GM18873 (cell line): ENCODE results near the gene KRT31.
"Not testable (repeated sequence)": the region's sequence is repeated elsewhere in the genome, so short reads cannot be mapped to it uniquely, and the experiment has no call there.

Source experiments
- ATAC-seq: cut with Tn5 transposase; IDR thresholded peaks from one replicate; pipeline ENCODE4 v1.9.1; 2021; ENCODE audit warnings: mild to moderate bottlenecking, moderate library complexity, moderate number of reproducible peaks; ENCODE audit not compliant: unreplicated experiment, low FRiP score

The KRT31 gene

DNA sequence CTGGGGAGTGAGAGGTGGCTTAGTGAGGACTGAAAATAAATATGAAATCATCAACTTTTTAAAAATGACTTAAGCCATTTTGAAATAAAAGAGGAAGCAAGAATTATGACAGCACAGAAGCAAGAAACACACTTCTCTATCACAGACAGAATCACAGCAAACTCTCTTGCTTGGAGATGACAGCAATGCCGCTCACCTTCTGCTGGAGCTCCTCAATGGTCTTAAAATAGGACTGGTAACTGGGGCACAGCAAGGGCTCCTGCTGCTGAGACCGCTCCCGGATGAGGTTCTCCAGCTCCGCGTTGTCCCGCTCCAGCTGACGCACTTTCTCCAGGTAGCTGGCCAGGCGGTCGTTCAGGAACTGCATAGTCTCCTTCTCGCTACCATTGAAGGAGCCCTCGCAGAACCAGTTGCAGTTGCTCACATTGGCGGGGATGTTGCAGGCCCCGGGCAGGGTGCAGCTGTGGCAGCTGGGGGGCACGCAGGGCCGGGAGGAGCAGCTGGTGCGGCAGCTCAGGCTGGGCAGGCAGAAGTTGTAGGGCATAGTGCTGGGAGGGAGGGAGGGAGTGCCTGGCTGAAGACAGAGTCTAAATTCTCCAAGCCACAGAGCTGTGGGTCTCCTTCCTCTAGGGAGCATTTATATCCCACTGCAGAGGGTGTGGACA, at the start of gene KRT31:
TSS of gene KRT31 (minus strand) at position 613 of the 665 bp plus-strand sequence. CDS start at position 544, 69 bp downstream.
- no peak for ATAC-seq

DNA sequence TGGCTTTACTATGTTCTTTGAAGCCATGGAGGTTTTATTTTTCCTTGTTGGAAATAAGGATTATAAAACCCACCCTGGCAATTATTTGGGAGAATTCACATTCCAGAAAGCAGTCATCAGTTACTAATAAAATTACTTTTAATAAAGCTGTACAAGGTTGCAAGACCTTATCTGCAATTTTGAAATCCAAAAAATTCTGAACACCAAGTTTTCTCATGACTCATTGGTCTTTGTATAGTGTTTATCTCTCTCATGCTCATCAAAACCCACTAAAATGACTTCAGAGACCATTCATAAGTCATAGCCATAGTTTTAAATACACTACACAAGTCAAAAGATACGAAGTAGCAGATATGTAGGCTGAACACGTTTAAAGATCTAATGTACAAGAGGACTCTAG, 49.4 kb upstream of the KRT31 start:
- no peak for ATAC-seq

DNA sequence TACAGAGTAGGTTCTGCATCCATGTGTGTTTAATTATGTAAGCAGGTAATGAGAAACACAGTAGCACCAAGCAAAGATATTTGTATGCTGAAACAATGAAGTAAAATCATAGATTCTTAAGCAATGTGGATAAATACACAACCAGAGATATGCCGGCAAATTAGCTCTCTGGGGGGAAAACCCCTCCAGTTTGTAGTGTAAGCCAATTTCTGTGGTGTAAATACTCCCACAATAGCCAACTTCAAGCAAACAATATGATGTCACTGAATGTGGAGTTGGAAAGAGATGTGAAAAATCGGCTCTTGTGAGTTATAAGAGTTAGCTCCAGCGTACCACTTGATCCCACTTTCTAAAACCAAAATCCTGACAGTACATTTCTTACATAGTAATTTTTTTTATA, 47.2 kb upstream of the KRT31 start:
- no peak for ATAC-seq

DNA sequence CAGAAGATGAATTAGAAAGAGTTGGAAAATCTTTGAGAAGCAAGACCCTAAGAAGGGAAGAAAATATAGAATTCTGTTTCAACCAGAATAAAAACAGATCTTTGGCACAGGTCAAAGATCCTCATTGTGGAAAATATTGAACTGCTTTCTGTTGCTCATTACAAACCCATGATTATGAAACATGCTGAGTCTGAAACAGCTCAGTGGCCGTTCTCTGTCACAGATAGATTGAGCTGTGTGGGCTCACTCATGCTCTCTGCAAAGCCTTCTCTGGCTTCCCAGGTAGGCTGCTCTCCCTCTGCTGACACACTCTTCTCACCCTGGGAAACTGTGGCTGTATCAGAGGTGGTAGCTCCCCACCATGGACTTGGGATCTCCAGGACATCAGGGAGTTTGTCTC, 46.8 kb upstream of the KRT31 start:
- no peak for ATAC-seq

DNA sequence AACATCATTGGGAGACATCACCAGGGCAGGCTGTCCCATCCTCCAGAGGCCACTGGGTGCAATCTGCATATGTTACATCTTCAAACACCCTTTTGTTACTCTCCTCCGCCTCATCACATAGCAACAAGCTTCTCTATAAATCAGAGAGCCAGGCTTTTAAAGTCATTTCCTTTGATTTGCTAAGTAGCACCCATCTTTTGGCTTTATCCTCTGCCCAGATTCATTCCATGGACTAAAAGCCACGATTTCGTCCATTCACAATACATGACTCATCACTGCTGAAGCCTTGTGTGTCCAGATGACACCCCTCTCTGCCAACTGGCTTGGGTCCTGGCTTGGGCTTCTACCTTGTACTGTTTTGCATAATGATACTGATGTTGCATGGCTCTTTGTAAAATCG, 45.3 kb upstream of the KRT31 start:
- ATAC-seq: no peak

DNA sequence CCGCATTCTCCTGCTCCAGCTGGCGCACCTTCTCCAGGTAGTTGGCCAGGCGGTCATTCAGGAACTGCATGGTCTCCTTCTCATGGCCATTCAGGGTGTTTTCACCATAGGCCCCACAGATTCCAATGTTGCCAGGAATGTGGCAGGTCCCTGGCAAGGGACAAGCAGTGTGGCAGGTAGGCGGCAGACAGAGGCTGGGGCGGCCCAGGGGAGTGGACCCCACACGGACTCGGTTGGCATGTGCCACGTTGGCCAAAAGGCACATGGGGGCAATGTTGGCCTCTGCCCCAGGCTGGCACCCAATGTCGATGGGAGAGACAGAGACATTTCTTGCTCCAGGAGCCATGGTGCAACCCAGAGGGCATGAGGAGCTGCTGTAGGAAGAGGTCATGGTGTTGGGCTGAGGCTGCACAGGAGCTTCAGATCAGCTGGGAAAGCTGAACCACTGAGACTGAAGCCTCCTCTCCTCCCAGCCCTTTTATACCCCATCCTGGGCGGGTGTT, 43.2 kb upstream of the KRT31 start, which contains the start of gene KRT38:
TSS of gene KRT38 (minus strand) at position 453 of the 503 bp plus-strand sequence. CDS start at position 391, 62 bp downstream.
- ATAC-seq: no peak

DNA sequence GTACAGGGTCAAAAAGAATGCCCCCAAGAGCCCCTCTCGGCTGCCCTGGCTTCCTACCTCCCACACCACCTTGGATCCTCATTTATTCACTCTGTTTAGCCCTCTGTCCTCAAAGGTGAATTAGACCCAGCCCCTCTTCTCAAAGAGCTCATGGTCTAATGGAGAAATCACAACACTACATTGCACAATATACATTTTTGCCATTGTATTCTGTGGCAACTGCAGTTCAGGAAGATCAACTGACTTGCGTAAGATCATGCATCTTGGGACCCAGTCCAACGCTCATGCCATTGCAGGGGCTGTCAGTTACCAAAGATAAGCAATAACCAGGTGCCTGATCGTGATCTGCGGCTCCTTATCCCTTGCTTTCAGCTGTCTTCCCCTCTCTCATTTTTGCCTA, 42.0 kb upstream of the KRT31 start:
- no peak for ATAC-seq

DNA sequence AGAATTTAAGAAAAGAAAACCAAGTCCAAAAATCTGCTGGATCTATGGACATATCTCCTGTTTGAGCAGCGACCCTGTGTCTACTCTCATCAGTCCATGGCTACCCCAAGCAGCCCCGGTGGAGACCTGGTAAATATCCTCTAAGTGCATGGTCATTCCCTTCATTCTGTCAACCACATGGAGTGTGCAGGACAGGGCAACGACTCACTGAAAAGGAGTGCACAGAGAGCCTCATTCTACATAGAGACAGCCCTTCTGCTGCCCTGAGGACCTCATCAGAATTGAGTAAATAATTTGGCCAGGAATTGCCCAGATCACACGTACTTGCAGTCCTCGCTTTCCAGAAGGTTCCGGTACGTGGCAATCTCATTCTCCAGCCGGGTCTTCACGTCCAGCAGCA, 40.4 kb upstream of the KRT31 start:
- ATAC-seq: no peak

DNA sequence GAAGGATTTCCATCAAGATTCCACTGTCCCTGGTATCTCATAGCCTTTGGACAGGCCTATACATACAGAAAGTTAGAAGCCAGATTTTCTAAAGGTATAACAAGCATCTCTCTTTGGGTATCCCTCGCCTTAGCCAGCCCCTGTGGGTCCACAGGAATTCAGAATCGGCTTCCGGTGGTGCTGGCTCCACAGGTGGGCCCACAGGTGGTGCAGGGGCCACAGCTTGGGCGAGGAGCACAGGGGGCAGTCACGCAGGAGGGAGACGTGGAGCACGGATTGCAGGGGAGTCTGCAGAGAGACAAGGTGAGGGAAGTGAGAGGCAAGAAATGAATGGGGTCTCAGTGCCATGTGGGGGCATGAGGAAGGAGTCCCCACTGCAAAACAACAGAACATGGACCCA, 39.8 kb upstream of the KRT31 start:
- no peak for ATAC-seq

DNA sequence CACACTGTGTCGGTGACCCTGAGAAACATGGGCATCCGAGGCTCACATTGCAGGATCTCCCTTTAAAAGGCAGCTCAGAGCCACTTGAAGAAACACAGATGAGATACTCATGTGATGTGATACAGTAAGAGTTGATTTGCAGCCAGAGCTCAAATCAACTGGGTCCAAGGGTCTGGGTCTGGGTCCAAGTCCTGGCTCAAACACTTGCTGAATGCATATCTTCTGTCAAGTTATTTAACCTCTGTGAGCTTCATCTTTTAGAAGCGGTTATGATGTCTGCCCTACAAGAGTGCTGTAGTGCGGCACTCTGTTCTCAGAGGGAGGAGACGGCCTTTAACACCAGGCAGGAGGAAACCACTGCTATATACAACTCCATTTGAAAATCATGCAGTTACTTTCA, 37.0 kb upstream of the KRT31 start:
- no peak for ATAC-seq

DNA sequence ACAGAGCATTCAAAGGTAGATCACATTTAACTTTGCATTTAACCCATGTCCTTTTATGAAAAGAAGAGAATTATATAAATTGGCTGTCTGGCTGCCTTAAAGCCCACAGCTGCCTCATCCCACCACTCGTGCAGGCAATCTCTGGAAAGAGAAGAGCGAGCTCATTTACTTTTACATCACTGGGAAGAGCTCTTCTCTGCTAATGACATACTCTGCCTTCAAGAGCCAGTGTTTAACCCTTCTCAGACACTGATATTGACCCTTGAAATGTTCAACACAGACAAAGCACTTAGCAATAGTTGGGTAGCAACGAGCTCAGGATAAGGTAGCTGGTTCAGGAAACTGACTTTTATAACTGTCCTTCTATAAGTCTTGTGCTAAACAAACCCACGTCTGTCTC, 36.6 kb upstream of the KRT31 start:
- ATAC-seq: no peak

DNA sequence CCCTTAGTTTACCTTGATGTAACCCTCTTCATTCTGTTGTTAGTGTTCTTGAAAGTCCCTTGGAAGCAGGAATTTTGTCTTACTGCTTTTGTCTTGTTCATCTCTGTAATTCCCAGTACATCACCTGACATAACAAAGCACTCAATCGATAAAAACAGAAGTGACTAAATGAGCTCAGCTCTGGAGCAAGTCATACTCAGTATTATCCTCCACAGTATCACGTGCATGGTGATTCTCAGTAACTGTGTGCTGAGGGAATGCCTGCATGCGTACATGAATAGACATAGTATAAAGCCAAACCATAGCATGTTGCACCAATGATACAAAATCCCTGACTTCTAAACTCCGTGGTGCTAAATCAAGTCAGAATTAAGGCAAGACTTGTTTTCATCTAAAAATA, 36.2 kb upstream of the KRT31 start:
- no peak for ATAC-seq

DNA sequence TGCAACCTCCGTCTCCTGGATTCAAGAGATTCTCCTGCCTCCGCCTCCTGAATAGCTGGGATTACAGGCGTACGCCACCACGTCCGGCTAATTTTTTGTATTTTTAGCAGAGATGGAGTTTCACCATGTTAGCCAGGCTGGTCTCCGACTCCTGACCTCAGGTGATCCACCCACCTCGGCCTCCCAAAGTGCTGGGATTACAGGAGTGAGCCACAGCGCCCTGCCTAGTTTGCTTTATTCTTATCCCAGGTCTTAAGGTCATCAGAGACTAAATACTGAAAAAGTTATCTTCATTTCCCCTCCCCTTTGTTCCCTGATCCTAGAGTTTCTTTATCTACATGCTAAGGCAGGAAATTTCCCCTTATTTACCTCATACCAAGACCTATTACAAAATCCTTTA, 33.0 kb upstream of the KRT31 start:
- ATAC-seq: not testable (repeated sequence)

DNA sequence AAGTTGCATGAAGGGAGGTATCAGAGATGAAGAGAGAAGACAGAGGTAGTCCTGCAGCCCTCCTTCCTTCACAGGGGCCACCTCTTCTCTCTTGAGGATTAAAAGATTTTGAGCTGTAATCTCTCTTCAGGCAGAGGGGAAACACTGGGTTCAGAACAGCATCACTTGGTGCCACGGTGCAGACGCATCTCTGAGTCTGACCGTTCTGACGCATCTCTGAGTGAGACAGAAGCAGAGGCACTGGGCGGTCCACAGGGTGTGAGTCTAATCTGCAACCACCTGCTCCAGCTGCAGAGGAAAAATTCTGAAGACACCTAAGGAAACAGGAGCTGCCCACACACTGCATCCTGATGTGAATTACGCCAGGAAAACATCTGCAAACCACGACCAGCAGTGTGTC, 32.3 kb upstream of the KRT31 start:
- no peak for ATAC-seq

DNA sequence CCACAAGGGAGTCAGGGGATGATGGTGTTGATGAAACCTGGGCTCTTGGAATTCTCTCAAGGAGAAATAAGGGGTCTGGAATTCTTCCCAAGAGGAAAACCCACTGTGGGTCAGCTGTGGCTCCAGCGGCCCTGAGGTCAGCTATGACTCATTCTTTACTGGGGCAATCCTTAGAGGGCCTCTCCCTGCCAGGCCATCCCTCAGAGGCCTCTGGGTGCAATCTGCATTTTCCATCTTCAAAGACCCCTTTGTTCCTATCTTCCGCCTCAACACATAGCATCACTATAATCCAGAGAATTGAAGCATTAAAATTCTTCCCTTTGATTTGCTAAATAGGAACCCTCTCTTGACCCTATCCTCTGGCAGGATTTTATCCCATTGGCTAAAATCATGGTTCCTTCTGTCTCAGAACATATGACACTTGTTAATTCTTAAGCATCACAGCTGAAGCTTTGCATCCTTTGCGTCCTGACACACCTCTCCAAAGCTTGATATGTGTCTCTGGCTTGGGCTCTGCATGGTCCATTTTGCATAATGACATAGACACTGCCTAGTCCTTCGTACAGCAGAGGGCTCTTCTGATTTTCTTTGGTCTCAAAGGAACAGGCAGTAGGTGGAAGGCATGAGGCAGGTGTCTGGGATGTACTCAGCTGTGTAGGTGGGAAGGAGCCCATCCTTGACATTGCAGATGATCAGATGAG, 31.3 kb upstream of the KRT31 start:
- ATAC-seq: no peak

DNA sequence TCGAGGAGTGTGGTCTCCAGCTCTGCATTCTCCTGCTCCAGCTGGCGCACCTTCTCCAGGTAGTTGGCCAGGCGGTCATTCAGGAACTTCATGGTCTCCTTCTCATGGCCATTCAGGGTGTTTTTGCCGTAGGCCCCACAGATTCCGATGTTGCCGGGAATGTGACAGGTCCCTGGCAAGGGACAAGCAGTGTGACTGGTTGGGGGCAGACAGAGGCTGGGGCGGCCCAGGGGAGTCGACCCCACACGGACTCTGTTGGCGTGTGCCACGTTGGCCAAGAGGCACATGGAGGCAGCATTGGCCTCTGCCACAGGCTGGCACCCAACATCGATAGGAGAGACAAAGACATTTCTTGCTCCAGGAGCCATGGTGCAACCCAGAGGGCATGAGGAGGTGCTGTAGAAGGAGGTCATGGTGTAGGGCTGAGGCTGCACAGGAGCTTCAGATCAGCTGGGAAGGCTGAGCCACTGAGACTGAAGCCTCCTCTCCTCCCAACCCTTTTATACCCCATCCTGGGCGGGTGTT, 26.8 kb upstream of the KRT31 start, which contains the start of gene KRT37:
TSS of gene KRT37 (minus strand) at position 475 of the 525 bp plus-strand sequence. CDS start at position 413, 62 bp downstream.
- no peak for ATAC-seq

DNA sequence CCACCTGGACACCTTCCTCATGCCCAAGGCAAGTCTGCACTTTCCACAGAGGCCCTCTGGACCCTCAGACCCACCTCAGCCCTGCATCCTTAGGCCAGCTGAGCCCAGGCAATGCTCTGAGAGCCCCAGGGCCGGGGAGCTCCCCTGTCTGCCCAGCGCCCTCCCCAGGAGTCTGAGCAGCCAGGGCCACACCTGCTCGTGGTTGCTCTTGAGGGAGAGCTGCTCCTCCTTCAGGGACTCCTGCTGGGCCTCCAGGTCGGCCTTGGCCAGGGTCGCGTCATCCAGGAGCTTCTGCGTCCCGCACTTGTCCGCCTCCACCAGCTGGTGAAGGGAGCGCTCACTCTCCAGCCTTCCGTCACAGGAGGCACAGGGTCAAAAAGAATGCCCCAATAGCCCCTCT, 25.2 kb upstream of the KRT31 start:
- not testable (repeated sequence) for ATAC-seq

DNA sequence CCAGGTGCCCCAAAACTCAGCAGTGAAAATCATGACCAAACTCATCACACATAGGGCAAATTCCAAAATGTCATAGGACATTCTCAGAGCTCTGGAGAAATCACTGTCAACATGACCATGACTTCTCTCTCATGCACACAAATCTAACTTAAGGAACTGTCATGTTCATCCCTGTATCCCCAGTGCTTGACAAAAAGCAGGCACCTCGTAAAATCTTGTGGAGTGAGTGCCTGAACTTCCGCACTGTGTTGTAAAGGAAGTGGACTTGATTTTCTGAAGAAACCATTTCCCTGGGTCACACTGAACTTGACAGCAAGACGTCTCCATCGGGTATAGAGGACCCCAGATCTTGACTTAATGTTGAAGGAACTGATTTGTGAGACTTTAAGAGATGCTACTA, 24.2 kb upstream of the KRT31 start:
- no peak for ATAC-seq

DNA sequence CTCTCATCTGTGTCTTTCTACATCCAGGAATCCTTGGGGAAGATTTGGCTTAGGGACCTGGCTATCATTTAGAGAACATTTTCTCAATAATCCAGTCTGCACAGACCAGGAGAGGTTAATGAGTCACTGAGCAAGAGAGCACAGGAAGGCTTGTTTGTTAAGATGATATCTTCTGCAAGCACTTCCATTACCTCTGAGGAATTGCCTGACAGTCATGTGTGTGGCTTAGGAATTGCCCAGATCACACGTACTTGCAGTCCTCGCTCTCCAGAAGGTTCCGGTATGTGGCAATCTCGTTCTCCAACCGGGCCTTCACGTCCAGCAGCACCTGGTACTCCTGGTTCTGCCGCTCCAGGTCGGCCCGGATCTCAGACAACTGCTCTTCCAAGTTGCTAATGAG, 23.7 kb upstream of the KRT31 start:
- ATAC-seq: no peak

DNA sequence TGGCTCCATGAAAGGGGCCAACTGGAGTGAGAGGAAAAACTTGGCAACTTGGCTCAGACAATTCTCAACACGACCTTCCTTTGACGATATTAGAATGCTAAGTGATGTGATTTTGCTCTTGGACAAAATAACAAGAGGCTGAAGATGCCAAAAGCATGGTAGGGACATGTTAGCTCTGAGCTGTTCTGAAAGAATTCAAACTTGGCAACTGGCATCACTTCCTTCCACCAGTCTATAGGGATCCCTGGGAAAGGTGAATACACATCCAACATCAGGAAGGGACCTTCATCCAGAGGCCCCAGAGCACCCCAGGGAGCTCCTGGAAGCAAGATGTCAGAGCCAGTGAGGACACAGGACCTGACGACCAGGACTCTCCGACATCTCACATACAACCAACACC, 22.7 kb upstream of the KRT31 start:
- no peak for ATAC-seq

DNA sequence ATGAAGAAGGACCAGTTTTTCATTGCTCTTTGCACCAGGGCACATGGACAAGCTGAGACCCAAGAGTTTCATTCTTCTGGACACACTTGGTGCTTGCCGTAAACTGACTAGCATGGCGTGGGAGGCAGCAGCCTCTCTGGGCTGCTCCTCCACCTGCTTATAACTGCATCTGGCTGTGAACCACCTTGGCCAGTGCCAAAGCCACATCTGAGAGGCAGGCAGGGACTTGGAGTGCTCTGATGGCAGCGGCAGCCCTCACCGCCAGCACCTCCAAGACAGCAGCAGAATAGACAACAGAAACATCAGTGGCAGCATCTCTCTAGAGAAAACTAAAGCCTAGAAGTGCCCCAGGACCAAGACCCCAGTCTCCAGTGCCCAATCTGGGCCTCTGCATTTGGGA, 22.3 kb upstream of the KRT31 start:
- no peak for ATAC-seq
